Activated B cell treated with CpG ODN at 0.5 μM for 24 hours (primary cell): ENCODE measurements around the gene METTL9. TPM values are rescaled to one million over a fixed set of nuclear protein-coding genes. Genes with fewer than 3 reads are reported as not detected.
A peak's percentile ranks its signal among the peaks of the same experiment; 100 is the strongest.

Experiments
- ATAC-seq: fragments of 200-7000 bp; cut with Tn5 transposase; one replicate; pipeline ENCODE4 v1.10.0; 2021; ENCODE audit warnings: low read depth, mild to moderate bottlenecking, moderate library complexity
- CTCF ChIA-PET: fragments of 350-600 bp; sonication (Branson Sonifier 250); formaldehyde crosslinking; loops from one replicate; lab custom pipeline; 2021; ENCODE audit warnings: antibody characterized with exemption; lab: Charles Lee
- POLR2A ChIA-PET: fragments of 350-600 bp; sonication (Branson Sonifier 250); formaldehyde crosslinking; loops from one replicate; lab custom pipeline; 2021; ENCODE audit warnings: antibody characterized with exemption; lab: Charles Lee
- DNase-seq: peaks from one replicate; pipeline ENCODE4 v3.0.0; 2022
- H3K27ac Mint-ChIP-seq: one replicate; pipeline ENCODE4 v1.8.0; 2020; ENCODE audit warnings: mixed read lengths
- H3K27me3 Mint-ChIP-seq: one replicate; pipeline ENCODE4 v1.8.0; 2021; ENCODE audit warnings: mixed read lengths
- H3K36me3 Mint-ChIP-seq: one replicate; pipeline ENCODE4 v1.8.0; 2021; ENCODE audit warnings: low read depth, mixed read lengths
- H3K4me1 Mint-ChIP-seq: one replicate; pipeline ENCODE4 v1.8.0; 2021; ENCODE audit warnings: mixed read lengths
- H3K4me3 Mint-ChIP-seq: one replicate; pipeline ENCODE4 v1.8.0; 2020; ENCODE audit warnings: mild to moderate bottlenecking, mixed read lengths
- H3K9me3 Mint-ChIP-seq: one replicate; pipeline ENCODE4 v1.8.0; 2020; ENCODE audit warnings: mixed read lengths
- CTCF ChIP-seq: fragments of 200-600 bp; IDR thresholded peaks from one replicate; pipeline ENCODE4 v1.8.0; 2022; ENCODE audit warnings: antibody characterized with exemption, mild to moderate bottlenecking
- intact Hi-C: fragments of 100-400 bp; cut with micrococcal nuclease; formaldehyde crosslinking; loops from one replicate; pipeline ENCODE4 v1.15.1; 2024
- total RNA-seq: library from RNA; stranded (reverse); gene quantifications from 2 replicates; pipeline ENCODE4 v1.2.3, GENCODE V29; 2022

The METTL9 gene
- total RNA-seq, 1 donor from 2014 or later = 53.3 TPM

GRCh38 chr16:21590796-21591195 lies 8.6 kb upstream of the METTL9 start:
- intact Hi-C loops = no loop called here
- no peaks in the 10 kb centered on the region for H3K36me3 Mint-ChIP-seq
- CTCF ChIA-PET = interaction anchor here (2.2 kb wide), 1 partner anchor 118 kb away, joined by 6 read pairs; no protein-coding TSS in a partner anchor
- no peak for TF ChIP-seq CTCF
- H3K27me3 Mint-ChIP-seq = no peaks in the 10 kb centered on the region
- no peak overlapping the region for H3K27ac Mint-ChIP-seq
- H3K4me3 Mint-ChIP-seq = no peak overlapping the region
- ATAC-seq = no peak
- DNase-seq = no peak
- peaks cover 14% of the 10 kb centered on the region for H3K4me1 Mint-ChIP-seq
- POLR2A ChIA-PET = no interaction called here
- no peaks in the 10 kb centered on the region for H3K9me3 Mint-ChIP-seq

GRCh38 chr16:21592191-21592590 lies 7.2 kb upstream of the METTL9 start:
- no peaks in the 10 kb centered on the region for H3K36me3 Mint-ChIP-seq
- ChIA-PET CTCF (interaction anchor here (0.6 kb wide), 2 partner anchors 65 to 1553 kb away, joined by 3 read pairs; no protein-coding TSS in a partner anchor), POLR2A (no interaction called here)
- intact Hi-C loops = no loop called here
- no peaks in the 10 kb centered on the region for H3K9me3 Mint-ChIP-seq
- no peak for TF ChIP-seq CTCF
- no peak overlapping the region for H3K27ac Mint-ChIP-seq
- H3K4me3 Mint-ChIP-seq = no peak overlapping the region
- no peaks in the 10 kb centered on the region for H3K27me3 Mint-ChIP-seq
- no peak for DNase-seq
- ATAC-seq = no peak
- peaks cover 14% of the 10 kb centered on the region for H3K4me1 Mint-ChIP-seq

GRCh38 chr16:21593530-21594289 lies 5.7 kb upstream of the METTL9 start:
- Mint-ChIP-seq H3K27me3 (no peaks in the 10 kb centered on the region), H3K27ac (no peak overlapping the region), H3K4me1 (peaks cover 21% of the 10 kb centered on the region), H3K9me3 (no peaks in the 10 kb centered on the region), H3K4me3 (no peak overlapping the region), H3K36me3 (no peaks in the 10 kb centered on the region)
- CTCF ChIA-PET = interaction anchor here (0.5 to 0.8 kb wide), 3 partner anchors 9 to 64 kb away, joined by 3 to 4 read pairs (median 3); no protein-coding TSS in a partner anchor
- TF ChIP-seq CTCF = no peak
- intact Hi-C loops = no loop called here
- POLR2A ChIA-PET = interaction anchor here (0.7 kb wide), 1 partner anchor 698 kb away, joined by 6 read pairs; no protein-coding TSS in a partner anchor
- no peak for DNase-seq
- ATAC-seq = no peak

- Mint-ChIP-seq H3K27ac (peak overlapping the region; percentile 54), H3K4me1 (peaks cover 30% of the 10 kb centered on the region), H3K9me3 (no peaks in the 10 kb centered on the region), H3K36me3 (no peaks in the 10 kb centered on the region), H3K4me3 (peak overlapping the region; percentile 56), H3K27me3 (no peaks in the 10 kb centered on the region)
- POLR2A ChIA-PET = interaction anchor here (0.7 to 1.9 kb wide), 4 partner anchors 8 to 655 kb away, joined by 3 to 15 read pairs (median 5); no protein-coding TSS in a partner anchor
- intact Hi-C loops = loop anchor here (2.0 to 5.0 kb wide), 3 partner anchors 355 to 1551 kb away; partner anchors contain the start of genes UQCRC2 and USP31
- CTCF ChIA-PET = no interaction called here
- DNase-seq (no peak), ATAC-seq (no peak)
- TF ChIP-seq CTCF = no peak
These were observed 1.8 kb upstream of the METTL9 start for GRCh38 chr16:21597561-21598030.

- Mint-ChIP-seq H3K4me3 (peak overlapping the region; percentile 89), H3K9me3 (no peaks in the 10 kb centered on the region), H3K27me3 (no peaks in the 10 kb centered on the region), H3K27ac (peak overlapping the region; percentile 93), H3K4me1 (peaks cover 30% of the 10 kb centered on the region), H3K36me3 (no peaks in the 10 kb centered on the region)
- intact Hi-C loops = loop anchor here (2.0 to 5.0 kb wide), 3 partner anchors 354 to 1551 kb away; partner anchors contain the start of genes UQCRC2 and USP31
- TF ChIP-seq CTCF = no peak
- ATAC-seq (no peak), DNase-seq (no peak)
- ChIA-PET POLR2A (interaction anchor here (0.5 to 2.1 kb wide), 6 partner anchors 8 to 654 kb away, joined by 3 to 15 read pairs (median 5); no protein-coding TSS in a partner anchor), CTCF (interaction anchor here (0.6 kb wide), 1 partner anchor 124 kb away, joined by 4 read pairs; no protein-coding TSS in a partner anchor)
These were observed 1.2 kb upstream of the METTL9 start for GRCh38 chr16:21598206-21598605.
